HG02623 (cell line): Measurements from ENCODE around the gene FYN.

Experiments
- ATAC-seq: cut with Tn5 transposase; IDR thresholded peaks from one replicate; pipeline ENCODE4 v1.9.1; 2021; ENCODE audit warnings: moderate library complexity; ENCODE audit not compliant: unreplicated experiment

FYN gene

DNA sequence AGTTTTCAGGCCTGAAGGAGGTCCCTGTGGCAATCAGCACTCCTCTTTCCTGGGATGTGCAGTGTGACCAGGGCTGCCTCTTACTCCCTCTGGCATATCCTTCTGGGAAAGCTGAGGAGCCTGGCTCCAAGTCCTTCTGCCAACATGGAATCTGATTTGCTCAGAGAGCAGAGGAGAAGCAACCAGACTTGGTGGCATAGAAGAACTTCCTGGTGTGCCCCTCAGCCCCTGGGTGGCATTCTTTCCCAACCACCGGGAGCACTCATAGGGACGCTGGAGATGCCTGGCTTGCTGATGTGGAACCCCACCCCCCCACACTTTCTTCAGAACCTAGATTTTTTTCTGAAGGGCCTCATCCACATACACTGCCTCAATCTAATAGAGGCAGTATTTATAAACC, 160.0 kb downstream of the FYN start:
- no peak for ATAC-seq

DNA sequence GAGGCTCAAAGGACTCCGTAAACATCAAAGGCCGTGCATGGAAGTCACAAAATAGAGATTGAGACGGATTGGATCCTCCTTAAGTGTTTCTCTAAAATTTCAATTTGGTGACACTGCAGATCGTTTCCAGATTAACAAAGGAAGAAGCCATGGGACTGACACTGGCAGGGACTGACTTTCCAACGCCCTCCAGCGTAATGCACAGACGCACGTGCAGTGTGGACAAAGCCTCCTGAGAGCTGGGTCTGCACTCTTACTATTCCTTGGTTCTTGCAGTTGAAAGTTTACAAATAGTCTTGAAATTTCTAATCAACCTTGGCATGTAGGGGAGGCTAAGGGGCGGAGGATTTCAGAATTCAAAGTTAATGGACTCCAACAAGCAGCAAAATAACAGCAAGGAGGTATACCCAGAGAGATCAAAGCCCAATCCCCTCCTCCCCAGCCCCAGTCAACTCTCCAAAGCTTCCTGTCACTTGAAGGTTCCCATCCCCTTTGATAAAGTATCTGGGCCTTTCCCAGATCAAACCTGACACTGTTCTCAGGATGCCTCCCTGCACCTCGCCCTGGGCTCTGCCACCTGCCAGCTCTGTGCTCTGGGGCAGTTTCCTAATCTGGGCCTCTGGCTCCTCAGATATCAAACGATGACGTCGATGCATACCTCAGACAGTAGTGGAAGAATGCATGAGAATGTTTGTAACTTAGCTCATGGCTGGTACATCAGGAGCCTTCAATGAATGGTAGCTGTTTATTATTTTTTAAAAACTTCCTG, 161.1 kb downstream of the FYN start:
- no peak for ATAC-seq

DNA sequence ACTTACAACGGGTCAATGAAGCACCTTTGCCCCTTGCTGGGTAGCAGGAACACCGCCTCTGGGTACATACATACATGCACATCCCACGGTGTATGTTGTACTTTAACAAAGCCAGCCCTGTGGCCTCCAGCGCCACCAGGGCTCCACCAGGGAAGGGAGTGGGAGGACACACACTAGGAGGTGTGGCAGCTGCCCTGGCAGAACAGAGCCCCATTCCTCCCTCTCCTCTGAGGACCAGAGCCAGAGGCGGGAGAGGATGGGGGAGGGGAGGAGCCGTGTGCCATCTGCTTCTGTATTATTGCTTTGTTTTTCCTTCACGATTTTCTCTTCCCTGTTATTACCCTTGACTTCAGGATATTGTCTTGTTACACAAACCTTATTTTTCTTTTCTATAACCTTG, 161.8 kb downstream of the FYN start:
- ATAC-seq = no peak

GRCh38 chr6:111710911-111711310, 162.3 kb downstream of the FYN start:
- ATAC-seq = no peak

GRCh38 chr6:111710439-111710838, 162.8 kb downstream of the FYN start:
- no peak for ATAC-seq

DNA sequence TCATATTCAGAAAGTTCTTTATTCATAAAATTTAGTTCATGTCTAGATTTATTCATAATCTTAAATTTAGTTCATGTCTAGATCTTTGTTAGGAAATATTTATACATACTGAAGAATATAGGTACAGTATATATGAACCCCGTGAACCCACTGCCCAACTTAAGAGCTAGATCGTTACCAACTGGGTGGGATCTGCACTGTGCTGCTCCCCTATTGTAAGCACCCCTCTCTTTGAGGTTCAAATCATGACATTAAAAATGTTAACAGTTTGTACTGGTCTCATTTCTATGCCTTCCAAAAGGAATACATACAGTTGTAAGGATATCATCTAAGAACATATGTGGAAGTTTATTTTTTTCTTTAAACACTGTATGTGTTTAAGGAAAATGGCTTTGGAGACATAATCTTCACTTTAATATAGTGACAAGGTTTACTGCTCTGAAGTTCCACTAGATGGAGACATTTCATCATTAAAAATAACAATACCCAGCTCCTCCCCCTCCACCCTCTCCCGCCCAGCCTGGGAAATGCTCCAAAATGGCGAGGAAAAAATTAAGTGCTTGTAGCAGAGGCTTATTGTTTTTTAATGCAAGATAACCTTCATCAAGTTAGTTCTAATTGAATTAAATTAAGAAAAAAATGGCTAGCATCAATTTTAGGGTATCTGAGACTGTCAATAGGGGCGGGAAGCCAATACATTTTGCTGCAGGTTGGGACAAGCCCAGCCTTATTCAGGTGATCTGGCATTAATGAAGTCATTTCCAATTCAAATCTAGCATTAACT, 163.4 kb downstream of the FYN start:
- ATAC-seq = peak; percentile 88

GRCh38 chr6:111709201-111709600, 164.1 kb downstream of the FYN start:
- no peak for ATAC-seq

DNA sequence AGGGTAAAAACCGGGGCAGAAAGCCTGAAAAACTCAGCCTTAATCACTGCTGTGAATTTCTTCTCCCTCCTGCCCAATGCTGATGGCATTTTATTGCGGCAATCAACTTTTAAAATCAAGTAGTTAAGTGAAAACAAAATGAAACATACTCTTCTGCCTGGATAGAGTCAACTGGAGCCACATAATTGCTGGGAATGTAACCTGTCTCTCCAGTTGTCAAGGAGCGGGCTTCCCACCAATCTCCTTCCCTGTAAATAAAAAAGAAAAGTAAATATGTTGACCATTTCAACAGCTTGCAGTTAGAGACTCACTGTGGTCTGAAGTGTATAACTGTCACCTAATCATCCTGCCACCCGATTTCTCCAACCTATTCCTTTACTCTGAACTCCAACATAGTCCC, 165.5 kb downstream of the FYN start:
- ATAC-seq = no peak

- no peak for ATAC-seq
These were observed 166.3 kb downstream of the FYN start for GRCh38 chr6:111706841-111707391.

- no peak for ATAC-seq
These were observed 169.5 kb downstream of the FYN start for GRCh38 chr6:111703723-111704122.

DNA sequence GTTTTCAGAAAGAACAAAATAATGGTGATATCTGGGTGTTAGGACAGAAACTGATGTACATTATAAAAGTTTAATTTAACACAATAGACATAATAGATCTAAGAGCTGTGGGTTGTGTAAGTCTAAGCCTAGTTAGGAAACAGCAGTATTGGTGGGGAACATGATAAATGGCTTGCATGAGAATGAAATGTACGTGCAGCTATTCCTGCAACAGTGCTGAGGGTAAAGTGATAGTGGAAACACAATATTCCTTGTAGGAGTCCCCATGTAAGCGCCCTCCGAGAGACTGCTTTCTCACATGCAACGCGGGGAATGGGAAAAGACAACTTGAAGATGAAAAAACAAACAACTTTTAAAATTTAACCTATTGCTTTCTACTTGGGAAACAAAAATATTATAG, 171.0 kb downstream of the FYN start:
- ATAC-seq = no peak

DNA sequence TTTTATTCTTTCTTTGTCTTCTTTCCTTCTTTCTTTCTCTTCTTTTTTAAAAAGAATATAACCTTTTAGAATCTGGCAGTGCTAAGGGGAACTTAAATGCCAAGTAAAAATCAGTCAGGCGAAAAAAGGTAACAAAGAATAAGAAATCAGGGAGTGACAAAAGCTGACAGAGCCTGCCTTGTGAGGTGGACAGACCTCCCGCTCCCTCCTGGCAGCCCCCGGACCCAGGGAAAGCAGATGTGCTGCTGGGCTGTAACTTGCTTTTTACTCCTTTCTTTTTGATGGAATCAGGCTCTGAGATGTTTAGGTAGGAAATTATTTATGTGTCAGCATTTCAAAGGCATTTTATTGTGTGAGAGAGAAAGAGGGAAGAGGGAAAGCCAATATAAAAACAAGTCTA, 172.1 kb downstream of the FYN start:
- ATAC-seq = no peak

GRCh38 chr6:111700135-111700690, 173.0 kb downstream of the FYN start:
- ATAC-seq = no peak

GRCh38 chr6:111699123-111699522, 174.1 kb downstream of the FYN start:
- no peak for ATAC-seq

- no peak for ATAC-seq
These were observed 176.4 kb downstream of the FYN start for GRCh38 chr6:111696814-111697213.

DNA sequence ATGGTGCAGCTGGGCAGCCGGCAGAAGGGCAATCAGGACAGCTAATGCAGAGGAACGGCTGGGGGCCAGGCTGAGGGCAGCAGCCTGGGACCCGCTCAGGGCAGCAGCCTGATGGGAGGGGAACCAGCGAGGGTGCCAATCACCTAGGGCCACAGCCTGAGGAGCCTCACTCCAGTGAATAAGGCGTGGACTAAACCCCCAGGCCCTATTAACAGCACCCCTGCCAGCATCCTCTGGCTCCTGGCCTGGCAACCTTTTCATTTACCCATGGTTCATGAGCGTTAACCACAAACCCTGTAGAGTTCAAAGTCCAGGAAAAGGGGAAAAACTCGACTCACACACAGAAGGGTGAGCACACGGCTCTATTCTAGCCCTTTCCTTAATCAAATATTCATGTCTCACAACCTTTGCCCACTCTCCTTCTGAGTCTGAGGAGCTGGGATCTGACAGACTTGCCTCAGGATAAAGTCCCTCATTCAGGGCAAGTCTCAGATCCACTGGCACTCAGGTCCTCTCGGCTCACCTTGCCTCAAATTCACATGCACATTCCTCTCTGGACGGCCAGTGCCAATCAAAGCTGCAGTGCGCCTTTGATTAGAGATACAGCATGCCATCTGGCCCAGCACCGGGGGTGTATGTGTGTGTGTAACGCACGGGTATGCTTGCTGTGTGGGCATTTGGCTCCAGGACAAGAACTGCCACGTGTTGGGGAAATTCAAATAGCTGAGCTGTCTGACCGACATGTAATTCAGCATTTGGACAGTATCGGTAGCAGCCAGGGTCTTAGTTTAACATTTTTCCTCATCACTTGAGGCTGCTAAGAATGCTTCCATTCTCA, 180.7 kb downstream of the FYN start:
- no peak for ATAC-seq

DNA sequence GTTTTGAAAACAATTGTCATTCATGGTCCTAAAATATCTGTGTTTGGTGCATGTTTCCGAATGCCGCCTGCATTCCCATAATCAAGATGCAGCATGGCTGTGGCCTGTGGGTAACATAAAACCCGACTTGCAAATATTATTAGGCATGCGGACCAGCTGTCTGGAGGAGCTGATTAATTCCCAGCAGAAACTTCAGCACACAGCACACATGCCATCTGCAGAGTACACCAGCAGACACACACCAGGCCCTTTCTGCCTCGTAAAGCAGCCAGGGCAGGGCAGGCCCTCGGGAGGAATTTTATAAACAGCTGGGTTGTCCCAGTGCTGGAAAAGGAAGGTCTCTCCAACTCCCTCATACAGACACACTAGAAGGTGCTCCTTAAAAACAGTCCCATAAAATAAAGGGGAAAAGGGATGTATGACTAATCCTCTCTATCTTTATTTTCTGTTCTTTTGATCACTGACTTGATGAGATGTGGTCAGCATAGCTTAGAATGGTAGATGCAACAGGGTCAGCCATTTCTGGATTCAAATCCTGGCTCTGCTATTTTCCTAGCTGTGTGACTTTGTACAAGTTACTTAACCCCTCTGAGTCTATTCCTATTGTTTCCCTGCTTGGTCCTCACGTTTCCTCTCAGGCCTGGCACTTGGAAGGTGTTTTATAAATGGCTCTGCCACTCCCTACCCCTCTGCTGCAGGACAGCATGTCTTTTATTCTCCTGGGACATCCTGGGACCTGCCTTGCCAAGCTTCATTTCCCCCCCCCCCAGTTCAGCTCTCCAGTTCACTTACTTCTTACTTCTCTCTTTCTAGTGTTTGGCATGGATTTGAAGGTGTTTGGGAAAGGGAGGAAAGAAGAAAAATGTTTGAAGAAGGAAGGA, 181.7 kb downstream of the FYN start:
- no peak for ATAC-seq

GRCh38 chr6:111689946-111690345, 183.3 kb downstream of the FYN start:
- ATAC-seq = no peak

DNA sequence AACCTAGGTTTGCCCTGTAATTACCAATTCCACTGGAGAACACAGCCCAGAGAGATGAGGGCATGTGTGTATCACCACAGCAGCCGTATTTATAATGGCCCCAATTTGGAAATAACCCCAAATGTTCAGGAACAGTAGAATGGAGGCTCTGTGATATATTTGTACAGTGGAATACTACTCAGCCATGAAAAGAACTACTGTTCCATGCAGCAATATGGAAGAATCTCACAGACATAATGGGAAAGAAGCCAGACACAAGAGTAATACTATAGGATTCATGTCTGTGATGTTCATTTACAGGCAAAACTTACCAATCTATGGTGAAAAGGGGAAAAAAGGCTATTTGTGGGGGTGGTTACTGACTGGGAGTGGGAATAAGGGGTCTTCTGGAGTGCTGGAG, 183.8 kb downstream of the FYN start:
- ATAC-seq = no peak

DNA sequence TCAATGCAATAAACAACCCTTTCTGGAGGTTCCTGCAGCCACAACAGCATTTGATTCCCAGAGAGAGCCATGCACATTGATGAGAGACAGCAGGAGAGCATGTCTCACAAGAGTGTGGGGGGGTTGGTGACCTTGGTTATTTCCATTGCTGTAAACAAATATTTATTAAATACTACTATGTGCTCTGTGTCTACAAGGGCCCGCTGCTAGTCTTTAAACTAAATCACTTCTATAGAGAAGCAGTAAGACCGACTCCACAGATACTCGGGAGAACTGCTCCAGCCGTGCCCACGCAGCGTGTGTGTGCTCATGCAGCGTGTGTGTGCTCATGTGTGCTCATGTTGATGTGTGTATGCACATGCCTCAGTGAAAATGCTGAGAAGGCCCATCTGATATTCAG, 184.9 kb downstream of the FYN start:
- no peak for ATAC-seq
